Muscle layer of colon (tissue), 2 donors: ENCODE results near the gene EYS.

Experiments
- H3K27ac ChIP-seq: one replicate; pipeline ENCODE4 v1.7.0; 2013; ENCODE audit warnings: low read depth, mild to moderate bottlenecking, low read length, moderate library complexity
- H3K27me3 ChIP-seq, 2 donors: one replicate each; pipeline ENCODE4 v1.7.0; 2013; ENCODE audit warnings: low read length in 2 of 2, mild to moderate bottlenecking in 2 of 2; ENCODE audit not compliant: insufficient read depth in 2 of 2, control insufficient read depth in 1 of 2
- H3K36me3 ChIP-seq: one replicate; pipeline ENCODE4 v1.7.0; 2013; ENCODE audit warnings: mild to moderate bottlenecking, low read length; ENCODE audit not compliant: insufficient read depth
- H3K4me1 ChIP-seq: one replicate; pipeline ENCODE4 v1.7.0; 2013; ENCODE audit warnings: mild to moderate bottlenecking, low read length; ENCODE audit not compliant: insufficient read depth
- H3K4me3 ChIP-seq, 2 donors: one replicate each; pipeline ENCODE4 v1.7.0; 2013; ENCODE audit warnings: low read length in 2 of 2, low read depth in 1 of 2, mild to moderate bottlenecking in 1 of 2, moderate library complexity in 1 of 2
- H3K9ac ChIP-seq: one replicate; pipeline ENCODE4 v1.7.0; 2013; ENCODE audit warnings: low read length
- H3K9me3 ChIP-seq: one replicate; pipeline ENCODE4 v1.7.0; 2013; ENCODE audit warnings: mild to moderate bottlenecking, low read length
- donor health status: abdominal sarcoma.
- donor health status: Adenocarcinoma of cecum.

The EYS gene

DNA sequence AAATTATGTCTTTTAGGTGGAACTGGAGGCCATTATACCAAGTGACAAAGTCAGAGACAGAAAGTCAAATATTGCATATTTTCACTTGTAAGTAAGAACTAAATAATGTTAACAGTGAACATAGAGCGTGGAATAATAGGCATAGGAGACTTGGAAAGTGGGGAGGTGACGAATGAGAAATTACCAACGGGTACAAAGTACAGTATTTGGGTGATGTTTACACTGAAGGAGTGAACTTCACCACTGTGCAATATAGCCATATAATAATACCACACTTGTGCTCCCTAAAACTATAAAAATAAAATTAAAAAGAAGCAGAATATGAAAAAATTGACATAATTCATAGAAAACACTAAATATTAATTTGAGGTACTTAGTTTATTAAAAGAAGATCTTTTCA lies 14.9 kb downstream of the EYS start:
- H3K27ac ChIP-seq: no peak overlapping the region
- H3K9ac ChIP-seq: no peak overlapping the region

DNA sequence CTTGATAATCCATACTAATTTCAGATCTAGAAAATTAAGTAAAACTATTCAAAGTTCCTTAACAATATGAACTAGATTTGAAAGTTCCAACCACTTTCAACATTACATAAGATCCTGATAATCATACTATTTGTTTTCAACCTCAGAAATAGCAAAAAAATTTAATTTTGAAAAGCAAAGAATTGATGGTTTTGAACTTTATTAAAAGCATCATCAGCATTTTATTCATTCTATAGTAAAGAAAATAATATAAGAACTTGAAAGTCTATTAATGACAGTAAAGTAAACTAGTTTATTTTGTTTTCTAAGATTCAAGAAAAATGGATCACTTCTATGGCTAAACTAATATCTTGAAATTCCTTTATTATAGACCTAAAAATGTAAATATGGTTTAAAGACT lies 26.8 kb downstream of the EYS start:
- Histone ChIP-seq H3K4me3 (no peak overlapping the region), H3K36me3 (no peaks in the 10 kb centered on the region), H3K9ac (no peak overlapping the region), H3K9me3 (no peaks in the 10 kb centered on the region), H3K27ac (no peak overlapping the region), H3K4me1 (no peaks in the 10 kb centered on the region), H3K27me3 (no peaks in the 10 kb centered on the region)

More for the DNA sequence above, 14.9 kb downstream of the EYS start:
- H3K4me3 ChIP-seq: no peak overlapping the region
- H3K36me3 ChIP-seq: no peaks in the 10 kb centered on the region
- no peaks in the 10 kb centered on the region for H3K27me3 ChIP-seq
- H3K9me3 ChIP-seq: no peaks in the 10 kb centered on the region
- no peaks in the 10 kb centered on the region for H3K4me1 ChIP-seq

DNA sequence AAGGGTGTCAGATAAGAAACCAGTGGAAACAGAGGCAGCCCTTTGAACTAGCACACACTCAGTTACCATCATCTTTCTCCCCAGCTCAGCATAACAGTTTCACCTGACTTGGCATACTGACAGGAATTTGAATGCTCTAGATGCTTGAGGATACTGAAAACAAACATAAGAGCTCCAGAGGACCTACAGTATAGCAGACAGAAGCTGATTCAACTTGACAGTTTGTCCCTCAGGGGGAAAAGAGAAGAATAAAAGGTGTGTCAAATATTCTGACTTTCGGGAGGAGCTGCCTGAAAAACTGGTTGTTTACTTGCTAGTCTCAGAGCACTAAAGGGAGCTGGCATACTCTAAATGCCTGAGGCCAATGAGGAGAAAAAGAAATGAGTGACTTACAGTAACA lies 35.1 kb downstream of the EYS start:
- no peaks in the 10 kb centered on the region for H3K36me3 ChIP-seq
- H3K27ac ChIP-seq: no peak overlapping the region
- no peaks in the 10 kb centered on the region for H3K4me1 ChIP-seq
- no peaks in the 10 kb centered on the region for H3K9me3 ChIP-seq
- no peak overlapping the region for H3K9ac ChIP-seq
- no peaks in the 10 kb centered on the region for H3K27me3 ChIP-seq
- no peak overlapping the region for H3K4me3 ChIP-seq

DNA sequence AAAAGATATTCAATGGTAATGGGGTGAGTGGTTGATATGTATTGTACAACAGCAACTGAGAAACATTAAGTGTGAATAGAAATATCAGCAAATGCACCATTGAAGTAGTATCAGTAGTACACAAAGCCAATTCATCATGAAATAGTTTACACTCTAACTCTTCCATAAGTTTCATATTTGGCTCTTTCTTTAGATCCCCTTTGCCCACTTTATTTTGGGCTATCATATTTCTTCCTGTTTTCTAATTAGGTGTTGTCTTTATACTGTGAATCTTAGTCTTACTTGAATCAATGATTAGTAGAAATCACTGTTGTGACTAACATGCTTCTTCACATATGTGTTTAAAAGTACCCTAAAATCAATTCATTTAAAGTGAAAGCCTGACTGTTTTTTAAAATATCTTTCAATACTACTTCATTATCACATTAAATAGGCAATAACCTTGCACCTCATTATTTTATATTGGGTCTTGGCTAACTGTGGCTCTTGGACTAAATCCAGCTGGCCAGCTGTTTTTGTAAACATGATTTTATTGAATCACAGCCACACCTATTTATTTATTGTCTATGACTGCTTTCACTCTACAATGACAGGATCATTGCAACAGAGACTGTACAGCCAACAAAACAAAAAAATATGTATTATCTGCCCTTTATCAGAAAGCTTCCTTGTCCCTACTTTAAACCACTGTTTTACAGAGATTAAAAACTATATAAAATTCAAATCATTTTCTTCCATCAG lies 38.9 kb downstream of the EYS start:
- Histone ChIP-seq H3K27me3 (no peaks in the 10 kb centered on the region), H3K36me3 (no peaks in the 10 kb centered on the region), H3K4me3 (no peak overlapping the region), H3K4me1 (no peaks in the 10 kb centered on the region), H3K9me3 (no peaks in the 10 kb centered on the region), H3K27ac (no peak overlapping the region), H3K9ac (no peak overlapping the region)

DNA sequence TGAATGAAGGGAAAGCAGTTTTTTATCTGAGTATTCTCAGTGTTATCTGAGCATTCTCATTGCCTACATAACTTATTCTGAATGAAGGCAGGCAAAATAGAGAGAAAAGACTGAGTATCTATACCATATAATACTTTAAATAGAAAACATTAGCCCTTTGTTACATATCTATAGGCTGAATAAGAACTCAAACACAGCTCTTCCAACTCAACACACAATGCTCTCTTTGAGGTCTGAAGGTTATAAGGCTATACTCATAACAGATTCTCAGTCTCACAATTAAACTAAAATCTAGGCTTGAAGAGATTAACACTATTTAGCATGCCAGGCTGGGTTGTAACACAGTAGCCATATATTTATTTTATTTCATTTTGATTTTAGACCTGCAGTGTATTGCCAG lies 56.9 kb downstream of the EYS start:
- Histone ChIP-seq H3K27ac (no peak overlapping the region), H3K4me1 (no peaks in the 10 kb centered on the region), H3K4me3 (no peak overlapping the region), H3K27me3 (no peaks in the 10 kb centered on the region), H3K9ac (no peak overlapping the region), H3K36me3 (no peaks in the 10 kb centered on the region), H3K9me3 (no peaks in the 10 kb centered on the region)

DNA sequence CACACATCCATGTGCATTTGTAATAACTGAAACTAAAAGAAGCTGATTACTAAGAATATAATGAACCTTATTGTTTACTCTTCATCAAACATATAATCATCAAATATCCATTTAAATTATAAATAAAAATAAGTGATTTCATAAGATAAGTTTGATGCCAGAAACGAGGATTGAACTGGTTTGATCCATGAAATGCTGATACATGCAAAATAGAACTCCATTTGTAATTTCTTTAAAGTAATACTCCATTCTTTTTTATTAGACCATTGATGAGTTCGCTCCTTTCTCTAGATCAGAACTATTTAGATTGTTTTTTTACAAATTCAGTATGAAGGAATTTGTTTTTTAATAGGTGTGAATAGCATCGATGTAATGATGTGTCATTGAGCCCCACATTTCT lies 57.6 kb downstream of the EYS start:
- no peak overlapping the region for H3K4me3 ChIP-seq
- no peak overlapping the region for H3K9ac ChIP-seq
- H3K36me3 ChIP-seq: no peaks in the 10 kb centered on the region
- no peaks in the 10 kb centered on the region for H3K4me1 ChIP-seq
- no peaks in the 10 kb centered on the region for H3K27me3 ChIP-seq
- H3K9me3 ChIP-seq: no peaks in the 10 kb centered on the region
- no peak overlapping the region for H3K27ac ChIP-seq

DNA sequence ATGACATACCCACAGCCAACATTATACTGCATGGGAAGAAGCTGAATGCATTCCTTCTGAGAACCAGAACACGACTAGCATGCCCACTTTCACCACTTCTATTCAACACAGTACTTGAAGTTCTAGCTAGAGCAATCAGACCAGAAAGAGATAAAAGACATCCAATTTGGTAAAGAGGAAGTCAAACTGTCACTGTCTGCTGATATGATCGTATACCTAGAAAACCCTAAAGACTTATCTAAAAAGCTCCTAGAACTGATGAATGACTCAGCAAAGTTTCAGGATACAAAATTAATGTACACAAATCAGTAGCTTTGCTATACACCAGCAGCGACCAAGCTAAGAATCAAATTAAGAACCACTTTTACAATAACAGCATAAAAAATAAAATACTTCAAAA lies 60.5 kb downstream of the EYS start:
- Histone ChIP-seq H3K9me3 (no peaks in the 10 kb centered on the region), H3K9ac (no peak overlapping the region), H3K27me3 (no peaks in the 10 kb centered on the region), H3K4me1 (no peaks in the 10 kb centered on the region), H3K27ac (no peak overlapping the region), H3K36me3 (no peaks in the 10 kb centered on the region), H3K4me3 (no peak overlapping the region)

DNA sequence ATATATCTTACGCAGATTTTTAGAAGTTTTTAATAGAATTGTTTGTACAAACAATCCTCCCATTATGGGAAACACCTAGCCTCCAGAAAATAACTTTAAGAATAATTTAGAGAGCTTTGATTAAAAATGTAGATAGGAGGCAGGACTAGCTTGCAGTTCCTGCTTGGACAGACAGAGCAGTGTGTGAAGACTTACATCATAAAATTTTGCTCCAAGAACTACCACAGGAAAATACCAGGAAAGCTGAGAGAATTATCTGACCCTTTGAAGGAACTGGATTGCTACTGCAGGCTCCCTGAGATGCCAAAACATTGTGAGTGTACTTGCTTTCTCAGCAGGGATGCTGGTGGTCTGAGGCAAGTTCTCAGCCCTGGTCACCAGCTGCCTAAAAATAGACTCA lies 64.2 kb downstream of the EYS start:
- Histone ChIP-seq H3K27me3 (no peaks in the 10 kb centered on the region), H3K4me1 (no peaks in the 10 kb centered on the region), H3K9ac (no peak overlapping the region), H3K9me3 (no peaks in the 10 kb centered on the region), H3K4me3 (no peak overlapping the region), H3K36me3 (no peaks in the 10 kb centered on the region), H3K27ac (no peak overlapping the region)

DNA sequence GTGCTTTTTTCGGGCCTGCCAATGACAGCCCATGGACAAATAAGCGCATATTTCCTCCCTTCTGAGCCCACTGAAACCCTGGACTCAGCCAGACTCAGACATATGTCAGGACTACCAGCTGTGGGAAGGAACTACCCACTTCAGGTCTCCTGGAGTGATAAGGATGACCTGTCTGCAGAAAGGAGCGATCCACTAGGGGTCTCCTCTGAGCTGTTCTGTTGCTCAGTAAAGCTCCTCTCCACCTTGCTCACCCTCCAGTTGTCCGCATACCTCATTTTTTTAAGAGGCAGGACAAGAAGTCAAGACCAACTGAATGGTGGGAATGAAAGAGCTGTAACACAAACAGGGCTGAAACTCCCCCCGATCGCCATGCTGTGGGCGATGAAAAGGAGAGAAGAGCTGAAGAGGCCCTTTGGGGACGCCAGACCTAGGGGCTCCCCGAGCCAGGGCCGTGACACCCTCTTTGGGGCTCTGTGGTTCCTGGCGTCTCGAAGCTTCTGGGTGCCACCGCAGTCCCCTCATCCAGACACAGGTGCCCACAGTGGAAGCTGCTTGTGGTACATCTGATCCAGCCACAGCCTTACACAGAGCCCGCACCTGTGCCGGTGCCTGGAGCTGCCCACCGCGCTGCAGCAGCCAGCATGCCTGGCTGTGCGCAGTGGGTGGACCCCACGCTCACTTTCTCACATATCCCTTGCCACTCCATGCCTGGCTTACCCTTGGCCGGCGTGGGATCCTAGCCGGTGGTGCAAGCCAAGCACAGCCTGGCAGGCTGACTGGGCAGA lies 68.8 kb downstream of the EYS start:
- H3K27ac ChIP-seq: no peak overlapping the region
- no peak overlapping the region for H3K4me3 ChIP-seq
- no peak overlapping the region for H3K9ac ChIP-seq
- H3K9me3 ChIP-seq: no peaks in the 10 kb centered on the region
- H3K27me3 ChIP-seq: no peaks in the 10 kb centered on the region
- no peaks in the 10 kb centered on the region for H3K4me1 ChIP-seq
- no peaks in the 10 kb centered on the region for H3K36me3 ChIP-seq

DNA sequence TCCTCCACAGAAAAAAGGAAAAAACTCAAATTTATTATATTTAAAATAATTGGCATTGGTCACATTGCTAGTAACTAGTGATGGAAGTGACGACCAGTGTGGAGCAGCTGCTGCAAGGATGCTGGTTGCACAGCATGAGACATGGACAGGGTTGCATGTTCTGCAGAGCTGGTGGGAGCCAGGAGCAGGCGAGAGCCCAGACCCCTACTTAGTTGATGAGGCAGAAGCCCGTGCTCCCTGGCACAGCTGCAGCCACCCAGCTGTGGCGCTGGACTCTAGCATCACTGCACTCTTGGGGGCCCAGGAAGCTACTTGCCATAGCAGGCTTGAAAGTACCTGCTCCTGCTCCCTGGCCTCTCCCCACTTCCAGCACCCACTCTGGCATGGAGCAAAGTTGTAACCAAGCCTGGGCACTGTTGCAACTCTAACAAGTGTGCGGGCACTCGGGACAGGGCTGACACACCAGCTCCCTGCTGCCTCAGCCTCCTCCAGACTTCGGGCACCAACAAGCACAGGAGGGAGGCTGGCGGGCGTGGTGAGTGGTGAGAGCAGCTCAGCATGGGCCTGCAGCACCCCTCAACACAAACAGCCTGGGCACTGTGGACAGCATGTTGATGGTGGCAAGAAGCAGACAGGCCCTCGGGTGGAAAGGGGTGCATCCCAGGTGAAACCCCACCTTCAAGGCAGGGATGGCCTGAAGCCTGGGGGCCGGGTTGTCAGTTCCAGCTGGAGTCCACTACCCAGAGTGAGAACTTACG lies 69.6 kb downstream of the EYS start:
- H3K36me3 ChIP-seq: no peaks in the 10 kb centered on the region
- no peak overlapping the region for H3K9ac ChIP-seq
- no peak overlapping the region for H3K27ac ChIP-seq
- H3K9me3 ChIP-seq: no peaks in the 10 kb centered on the region
- no peak overlapping the region for H3K4me3 ChIP-seq
- no peaks in the 10 kb centered on the region for H3K27me3 ChIP-seq
- no peaks in the 10 kb centered on the region for H3K4me1 ChIP-seq

DNA sequence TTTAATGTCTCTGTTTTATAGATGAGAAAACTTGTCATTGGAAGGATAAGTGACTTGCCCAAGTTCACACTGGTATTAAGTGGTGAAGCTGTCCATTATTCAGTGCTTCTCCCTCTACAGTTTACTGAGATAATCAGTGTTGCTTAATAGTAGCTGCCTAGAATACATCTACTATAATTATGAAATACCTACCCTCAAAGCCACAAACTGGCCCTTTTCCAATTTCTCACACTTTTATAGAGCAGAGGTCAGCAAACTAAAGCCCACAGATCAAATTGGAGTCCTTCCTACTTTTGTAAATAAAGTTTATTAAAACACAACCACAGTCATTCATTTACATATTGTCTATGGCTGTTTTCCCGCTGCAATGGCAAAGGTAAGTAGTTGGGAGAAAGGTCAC lies 73.5 kb downstream of the EYS start:
- H3K9me3 ChIP-seq: no peaks in the 10 kb centered on the region
- H3K4me1 ChIP-seq: no peaks in the 10 kb centered on the region
- no peaks in the 10 kb centered on the region for H3K27me3 ChIP-seq
- H3K36me3 ChIP-seq: no peaks in the 10 kb centered on the region
- H3K4me3 ChIP-seq: no peak overlapping the region
- H3K27ac ChIP-seq: no peak overlapping the region
- H3K9ac ChIP-seq: no peak overlapping the region
